ENCODE measurements around the gene PLEKHB1.
A peak's percentile ranks its signal among the peaks of the same experiment; 100 is the strongest.

The PLEKHB1 gene

GRCh38 chr11:73652046-73652730 is 5.8 kb downstream of the PLEKHB1 start:
- no peak for DNase-seq
- no peaks in the 10 kb centered on the region for H3K27me3 Mint-ChIP-seq
- H3K4me1 Mint-ChIP-seq (ENCODE audit: low read depth in 2 of 2), result peaks cover 9 to 12% of the 10 kb centered on the region in 2 donors
- no peak overlapping the region for H3K27ac Mint-ChIP-seq
- peaks cover 9% of the 10 kb centered on the region for H3K36me3 Mint-ChIP-seq (ENCODE audit: insufficient read depth)
- H3K9me3 Mint-ChIP-seq, result no peaks in the 10 kb centered on the region
- H3K4me3 Mint-ChIP-seq, result no peak overlapping the region
- no peak for ATAC-seq (replicated peaks)

- Mint-ChIP-seq H3K27ac (no peak overlapping the region), H3K4me3 (no peak overlapping the region), H3K36me3 (ENCODE audit: insufficient read depth) (peaks cover 9% of the 10 kb centered on the region), H3K27me3 (no peaks in the 10 kb centered on the region), H3K4me1 (ENCODE audit: low read depth in 2 of 2) (peaks cover under 1 to 6% of the 10 kb centered on the region in 2 donors), H3K9me3 (no peaks in the 10 kb centered on the region)
- no peak for ATAC-seq (replicated peaks)
- DNase-seq, result no peak
Measured at GRCh38 chr11:73652856-73653559, 6.6 kb downstream of the PLEKHB1 start.

GRCh38 chr11:73653996-73654395 is 7.6 kb downstream of the PLEKHB1 start:
- ATAC-seq (replicated peaks), result no peak
- H3K36me3 Mint-ChIP-seq (ENCODE audit: insufficient read depth), result peaks cover 9% of the 10 kb centered on the region
- no peak overlapping the region for H3K27ac Mint-ChIP-seq

GRCh38 chr11:73654482-73655021 is 8.2 kb downstream of the PLEKHB1 start:
- Mint-ChIP-seq H3K9me3 (no peaks in the 10 kb centered on the region), H3K36me3 (ENCODE audit: insufficient read depth) (peaks cover 9% of the 10 kb centered on the region), H3K4me3 (no peak overlapping the region), H3K27ac (no peak overlapping the region), H3K27me3 (no peaks in the 10 kb centered on the region), H3K4me1 (ENCODE audit: low read depth in 2 of 2) (no peaks in the 10 kb centered on the region)
- ATAC-seq (replicated peaks) (no peak), DNase-seq (no peak)

More at GRCh38 chr11:73653996-73654395, 7.6 kb downstream of the PLEKHB1 start:
- peaks cover 0 to 4% of the 10 kb centered on the region in 2 donors for H3K4me1 Mint-ChIP-seq (ENCODE audit: low read depth in 2 of 2)
- no peaks in the 10 kb centered on the region for H3K9me3 Mint-ChIP-seq
- DNase-seq, result no peak
- no peak overlapping the region for H3K4me3 Mint-ChIP-seq
- no peaks in the 10 kb centered on the region for H3K27me3 Mint-ChIP-seq

GRCh38 chr11:73655686-73656085 is 9.3 kb downstream of the PLEKHB1 start:
- Mint-ChIP-seq H3K9me3 (no peaks in the 10 kb centered on the region), H3K27ac (no peak overlapping the region), H3K4me1 (ENCODE audit: low read depth in 2 of 2) (peaks cover under 1 to 4% of the 10 kb centered on the region in 2 donors), H3K27me3 (no peaks in the 10 kb centered on the region), H3K36me3 (ENCODE audit: insufficient read depth) (peaks cover 9% of the 10 kb centered on the region), H3K4me3 (no peak overlapping the region)
- DNase-seq (no peak), ATAC-seq (replicated peaks) (no peak)

GRCh38 chr11:73656985-73657384 is 10.6 kb downstream of the PLEKHB1 start:
- ATAC-seq (replicated peaks) (no peak), DNase-seq (no peak)
- Mint-ChIP-seq H3K27me3 (no peaks in the 10 kb centered on the region), H3K9me3 (no peaks in the 10 kb centered on the region), H3K27ac (no peak overlapping the region), H3K4me3 (no peak overlapping the region), H3K36me3 (ENCODE audit: insufficient read depth) (peaks cover 9% of the 10 kb centered on the region), H3K4me1 (ENCODE audit: low read depth in 2 of 2) (peaks cover 4 to 6% of the 10 kb centered on the region in 2 donors)

GRCh38 chr11:73659961-73660360 is 13.6 kb downstream of the PLEKHB1 start:
- Mint-ChIP-seq H3K4me1 (ENCODE audit: low read depth in 2 of 2) (peaks cover 7 to 9% of the 10 kb centered on the region in 2 donors), H3K27ac (no peak overlapping the region), H3K27me3 (no peaks in the 10 kb centered on the region), H3K4me3 (peak overlapping the region in 1 of 2 donors; percentile 42), H3K36me3 (ENCODE audit: insufficient read depth) (peaks cover 5% of the 10 kb centered on the region), H3K9me3 (no peaks in the 10 kb centered on the region)
- DNase-seq (no peak), ATAC-seq (replicated peaks) (no peak)

- no peaks in the 10 kb centered on the region for H3K27me3 Mint-ChIP-seq
- no peak for DNase-seq
- H3K4me3 Mint-ChIP-seq, result peak overlapping the region; percentile 7 to 42
- peaks cover 7 to 9% of the 10 kb centered on the region in 2 donors for H3K4me1 Mint-ChIP-seq (ENCODE audit: low read depth in 2 of 2)
- peak; percentile 30 for ATAC-seq (replicated peaks)
- no peak overlapping the region for H3K27ac Mint-ChIP-seq
- peaks cover 5% of the 10 kb centered on the region for H3K36me3 Mint-ChIP-seq (ENCODE audit: insufficient read depth)
- no peaks in the 10 kb centered on the region for H3K9me3 Mint-ChIP-seq
Measured at GRCh38 chr11:73660497-73661034, 14.2 kb downstream of the PLEKHB1 start.

- ATAC-seq (replicated peaks), result peak; percentile 98
Measured at GRCh38 chr11:73661035-73661628, 14.8 kb downstream of the PLEKHB1 start.

GRCh38 chr11:73662445-73663157 is 16.2 kb downstream of the PLEKHB1 start:
- H3K27ac Mint-ChIP-seq, result no peak overlapping the region
- H3K4me3 Mint-ChIP-seq, result no peak overlapping the region
- ATAC-seq (replicated peaks) (no peak), DNase-seq (no peak)
- H3K9me3 Mint-ChIP-seq, result no peaks in the 10 kb centered on the region
- peaks cover 7 to 10% of the 10 kb centered on the region in 2 donors for H3K4me1 Mint-ChIP-seq (ENCODE audit: low read depth in 2 of 2)
- H3K27me3 Mint-ChIP-seq, result no peaks in the 10 kb centered on the region
- no peaks in the 10 kb centered on the region for H3K36me3 Mint-ChIP-seq (ENCODE audit: insufficient read depth)

More at GRCh38 chr11:73661035-73661628, 14.8 kb downstream of the PLEKHB1 start:
- Mint-ChIP-seq H3K9me3 (no peaks in the 10 kb centered on the region), H3K36me3 (ENCODE audit: insufficient read depth) (peaks cover 5% of the 10 kb centered on the region), H3K4me3 (peak overlapping the region; percentile 7 to 42), H3K4me1 (ENCODE audit: low read depth in 2 of 2) (peaks cover 7 to 10% of the 10 kb centered on the region in 2 donors), H3K27ac (peak overlapping the region in 1 of 2 donors; percentile 78), H3K27me3 (no peaks in the 10 kb centered on the region)
- peak; percentile 80 to 85 (median 80) for DNase-seq

- ATAC-seq (replicated peaks) (no peak), DNase-seq (no peak)
- Mint-ChIP-seq H3K4me1 (ENCODE audit: low read depth in 2 of 2) (peaks cover 7 to 10% of the 10 kb centered on the region in 2 donors), H3K36me3 (ENCODE audit: insufficient read depth) (no peaks in the 10 kb centered on the region), H3K27ac (peak overlapping the region in 1 of 2 donors; percentile 65), H3K27me3 (no peaks in the 10 kb centered on the region), H3K9me3 (no peaks in the 10 kb centered on the region), H3K4me3 (no peak overlapping the region)
Measured at GRCh38 chr11:73663604-73664495, 17.5 kb downstream of the PLEKHB1 start.

GRCh38 chr11:73664877-73665276 is 18.5 kb downstream of the PLEKHB1 start:
- peak overlapping the region in 1 of 2 donors; percentile 65 for H3K27ac Mint-ChIP-seq

More at GRCh38 chr11:73664877-73665276, 18.5 kb downstream of the PLEKHB1 start:
- Mint-ChIP-seq H3K36me3 (ENCODE audit: insufficient read depth) (no peaks in the 10 kb centered on the region), H3K4me1 (ENCODE audit: low read depth in 2 of 2) (peaks cover 7 to 10% of the 10 kb centered on the region in 2 donors), H3K9me3 (no peaks in the 10 kb centered on the region), H3K4me3 (no peak overlapping the region), H3K27me3 (no peaks in the 10 kb centered on the region)
- DNase-seq (no peak), ATAC-seq (replicated peaks) (no peak)

Measured in effector memory CD8-positive, alpha-beta T cell (primary cell).